ENCODE measurements around the gene ABCC10.
"Not testable (repeated sequence)": the region's sequence is repeated elsewhere in the genome, so short reads cannot be mapped to it uniquely, and the experiment has no call there.

ABCC10 gene

DNA sequence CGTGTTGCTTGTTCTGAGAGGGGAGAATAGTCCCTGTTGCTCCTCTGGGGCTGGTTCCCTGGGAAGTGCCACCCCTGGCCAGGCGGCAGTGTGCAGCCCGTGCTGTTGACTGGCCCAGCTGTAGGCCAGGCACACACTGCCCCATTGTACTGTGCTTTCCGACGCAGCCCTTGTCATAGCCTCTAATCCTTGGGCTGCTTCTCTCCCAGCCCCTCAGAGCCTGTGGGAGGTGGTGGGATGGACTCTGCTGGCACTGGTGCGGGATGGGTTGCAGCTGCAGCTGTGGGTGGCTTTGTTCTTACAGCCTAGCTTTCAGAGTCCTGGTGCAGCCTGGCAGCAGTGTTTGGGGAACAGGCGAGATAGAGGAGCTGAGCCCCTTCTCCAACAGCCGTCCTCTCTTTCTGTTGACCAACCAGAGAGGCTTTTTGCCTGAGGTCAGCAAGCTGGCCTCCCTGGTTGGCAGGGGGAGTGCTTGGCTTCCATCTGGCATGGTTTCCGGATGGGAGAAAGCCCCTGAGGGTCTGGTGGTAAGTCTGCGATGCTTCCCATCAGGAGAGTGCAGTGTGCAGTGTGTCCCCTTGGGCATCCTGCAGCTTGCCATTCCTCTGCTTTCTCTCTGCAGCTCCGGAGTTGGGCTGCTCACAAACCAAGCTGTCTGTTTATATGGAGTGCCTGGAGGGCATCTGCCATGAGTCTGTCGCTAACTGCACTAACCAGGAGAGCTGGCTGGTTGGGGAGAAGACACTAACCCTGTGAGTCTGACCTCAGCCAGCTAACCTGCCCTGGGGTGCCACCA is 62.1 kb downstream of the ABCC10 start:
- in situ Hi-C loops (cut with HindIII; ENCODE audit: low pct_unique_long_range_greater_than_20kb, low sequenced_read_pairs) = no loop called here
- DNase-seq (ENCODE audit: low read depth in 1 of 2, low spot score in 1 of 2) = no peak
- TF ChIP-seq JUND (IDR thresholded peaks at IDR 0.05; ENCODE audit: low read depth) = no peak

DNA sequence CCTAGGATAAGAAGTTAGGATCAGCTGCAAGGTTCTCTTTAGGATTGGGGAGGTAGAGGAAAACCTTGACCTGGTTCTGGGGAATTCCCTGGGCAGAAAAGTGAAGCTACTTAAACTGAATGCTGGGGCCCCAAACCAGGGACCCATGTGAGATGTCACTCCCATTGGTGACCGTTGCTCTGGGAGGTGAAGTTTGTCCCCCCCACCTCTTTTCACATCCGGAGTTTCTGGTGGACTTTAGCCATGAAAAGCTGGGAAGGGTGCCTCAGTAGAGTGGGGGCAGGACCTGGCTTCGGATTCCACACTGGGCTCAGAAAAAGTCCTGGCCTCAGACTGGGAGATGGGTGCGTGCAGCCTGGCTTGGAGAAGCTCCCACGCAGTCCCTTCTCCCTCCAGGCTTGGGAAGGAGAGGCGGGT is 63.2 kb downstream of the ABCC10 start:
- no peak for TF ChIP-seq JUND (IDR thresholded peaks at IDR 0.05; ENCODE audit: low read depth)
- in situ Hi-C loops (cut with HindIII; ENCODE audit: low pct_unique_long_range_greater_than_20kb, low sequenced_read_pairs) = no loop called here
- no peak for DNase-seq (ENCODE audit: low read depth in 1 of 2, low spot score in 1 of 2)

DNA sequence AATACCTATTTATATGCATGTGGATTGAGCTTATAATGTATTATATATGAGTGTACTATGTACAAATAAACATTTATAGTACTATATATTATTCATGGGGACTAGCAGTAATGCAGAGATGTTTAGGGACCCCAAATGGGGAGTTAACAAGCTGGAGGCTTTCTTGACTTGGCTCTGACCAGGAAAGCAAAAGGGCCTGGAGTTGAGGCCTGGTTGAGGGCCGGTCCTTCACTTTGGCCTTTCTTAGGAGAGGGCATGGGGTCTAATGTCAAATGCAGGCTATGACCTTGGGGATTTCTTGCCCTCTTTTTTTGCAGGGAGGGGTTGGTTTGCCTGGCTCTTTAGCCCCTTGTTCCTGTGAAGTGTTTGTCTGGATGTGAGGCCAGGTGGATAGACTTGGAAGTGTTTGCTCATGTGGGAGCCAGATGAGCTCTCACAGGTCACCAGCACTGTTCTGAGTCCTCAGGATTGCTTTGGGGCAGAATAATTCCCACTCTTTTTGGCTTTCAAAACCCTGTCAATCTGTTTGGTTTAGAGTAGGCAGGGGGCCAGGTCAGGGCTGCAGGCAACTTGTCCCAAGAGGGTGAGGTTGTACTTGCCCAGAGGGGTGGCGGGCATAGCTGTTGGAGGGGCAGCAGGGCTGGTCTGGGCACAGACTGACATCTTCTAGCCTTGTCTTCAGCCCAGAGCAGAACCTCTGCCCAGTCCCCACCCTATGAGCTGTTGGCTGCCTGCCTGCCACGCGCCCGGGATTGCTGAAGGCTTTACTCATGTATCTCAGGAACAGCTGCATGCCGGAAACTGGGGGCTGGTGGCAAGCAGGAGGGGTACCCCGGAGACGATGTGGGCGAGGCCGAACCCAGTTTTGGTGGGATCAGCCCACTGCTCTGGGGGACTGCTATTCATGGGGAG is 64.7 kb downstream of the ABCC10 start:
- DNase-seq (ENCODE audit: low read depth in 1 of 2, low spot score in 1 of 2) = no peak
- TF ChIP-seq JUND (IDR thresholded peaks at IDR 0.05; ENCODE audit: low read depth) = no peak
- in situ Hi-C loops (cut with HindIII; ENCODE audit: low pct_unique_long_range_greater_than_20kb, low sequenced_read_pairs) = no loop called here

DNA sequence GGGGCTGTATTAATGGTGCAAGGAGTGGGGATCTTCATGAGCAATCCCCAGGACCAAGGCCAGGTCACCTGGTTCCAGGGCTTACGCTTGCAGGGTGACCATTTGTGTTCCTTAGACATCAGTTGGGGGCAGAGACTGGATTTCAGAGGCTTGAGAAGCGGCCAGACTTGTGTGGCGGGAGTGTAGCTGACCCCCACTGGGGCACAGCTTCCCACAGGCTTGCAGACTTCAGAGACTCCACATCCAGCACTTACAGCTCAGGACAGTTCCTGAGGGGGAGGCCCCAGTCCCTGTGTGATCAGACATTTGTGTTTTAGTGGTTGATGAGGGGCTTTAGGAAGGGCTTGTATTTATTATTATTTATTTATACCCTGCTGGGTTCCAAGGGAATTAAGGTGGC is 65.3 kb downstream of the ABCC10 start:
- no peak for DNase-seq (ENCODE audit: low read depth in 1 of 2, low spot score in 1 of 2)
- in situ Hi-C loops (cut with HindIII; ENCODE audit: low pct_unique_long_range_greater_than_20kb, low sequenced_read_pairs) = no loop called here
- no peak for TF ChIP-seq JUND (IDR thresholded peaks at IDR 0.05; ENCODE audit: low read depth)

DNA sequence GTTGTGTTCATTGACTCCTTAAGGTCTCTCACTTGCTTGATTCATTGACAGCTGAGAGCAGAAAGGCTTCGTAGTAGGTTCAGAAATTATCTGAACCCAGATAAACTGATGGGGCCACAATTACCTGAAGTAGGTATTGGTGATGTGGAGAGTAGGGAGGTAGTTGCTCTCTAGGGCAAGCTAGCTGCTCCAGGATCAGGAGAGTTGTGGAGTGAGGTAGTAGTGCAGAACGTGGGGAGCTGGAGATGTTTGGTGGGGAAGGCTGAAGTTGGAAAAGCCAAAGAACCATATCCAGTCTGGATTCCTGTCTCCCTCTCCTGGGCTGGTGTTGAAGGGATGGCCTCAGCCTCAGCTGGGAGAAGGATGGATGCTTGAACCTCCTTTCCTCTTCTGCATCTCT is 65.9 kb downstream of the ABCC10 start:
- in situ Hi-C loops (cut with HindIII; ENCODE audit: low pct_unique_long_range_greater_than_20kb, low sequenced_read_pairs) = no loop called here
- TF ChIP-seq JUND (IDR thresholded peaks at IDR 0.05; ENCODE audit: low read depth) = no peak
- no peak for DNase-seq (ENCODE audit: low read depth in 1 of 2, low spot score in 1 of 2)

DNA sequence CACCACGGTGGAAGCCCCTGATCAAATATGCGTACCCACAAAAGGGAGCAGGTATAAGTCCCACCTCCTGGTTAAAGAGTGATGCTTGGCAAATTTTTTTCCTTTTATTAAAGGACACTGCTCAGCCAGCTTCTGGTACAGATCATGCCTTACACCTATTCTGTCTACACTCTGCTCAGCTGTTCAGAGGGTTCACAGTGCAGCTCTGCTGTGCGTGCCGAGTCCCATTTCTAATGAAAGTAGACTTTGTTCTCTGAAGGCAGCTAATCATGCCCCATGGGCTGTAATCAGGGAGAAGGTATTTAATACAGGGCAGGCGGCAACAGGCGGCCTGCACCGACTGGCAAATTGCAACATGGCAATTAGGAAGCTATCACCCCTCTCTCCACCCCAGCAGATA is 66.5 kb downstream of the ABCC10 start:
- DNase-seq (ENCODE audit: low read depth in 1 of 2, low spot score in 1 of 2) = no peak
- in situ Hi-C loops (cut with HindIII; ENCODE audit: low pct_unique_long_range_greater_than_20kb, low sequenced_read_pairs) = no loop called here
- TF ChIP-seq JUND (IDR thresholded peaks at IDR 0.05; ENCODE audit: low read depth) = no peak

DNA sequence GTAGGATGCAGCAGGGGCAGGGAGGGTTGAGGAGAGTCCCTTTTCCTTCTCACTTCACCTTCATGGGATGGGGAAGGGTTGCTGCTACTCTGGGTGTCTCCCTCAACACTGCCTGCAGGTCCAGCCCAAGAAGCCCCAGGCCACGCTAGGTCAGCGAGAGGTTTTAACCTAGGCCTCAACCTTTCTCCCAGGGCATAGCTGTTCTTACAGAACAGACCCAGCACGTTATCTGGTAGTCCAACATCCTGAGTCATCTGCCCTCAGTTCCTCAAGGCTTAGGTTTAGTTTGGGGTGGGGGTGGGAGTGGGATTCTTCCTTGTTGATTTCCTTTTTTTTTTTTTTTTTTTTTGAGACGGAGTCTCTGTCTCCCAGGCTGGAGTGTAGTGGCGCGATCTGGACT is 67.0 kb downstream of the ABCC10 start:
- in situ Hi-C loops (cut with HindIII; ENCODE audit: low pct_unique_long_range_greater_than_20kb, low sequenced_read_pairs) = no loop called here
- DNase-seq (ENCODE audit: low read depth in 1 of 2, low spot score in 1 of 2) = no peak
- no peak for TF ChIP-seq JUND (IDR thresholded peaks at IDR 0.05; ENCODE audit: low read depth)

DNA sequence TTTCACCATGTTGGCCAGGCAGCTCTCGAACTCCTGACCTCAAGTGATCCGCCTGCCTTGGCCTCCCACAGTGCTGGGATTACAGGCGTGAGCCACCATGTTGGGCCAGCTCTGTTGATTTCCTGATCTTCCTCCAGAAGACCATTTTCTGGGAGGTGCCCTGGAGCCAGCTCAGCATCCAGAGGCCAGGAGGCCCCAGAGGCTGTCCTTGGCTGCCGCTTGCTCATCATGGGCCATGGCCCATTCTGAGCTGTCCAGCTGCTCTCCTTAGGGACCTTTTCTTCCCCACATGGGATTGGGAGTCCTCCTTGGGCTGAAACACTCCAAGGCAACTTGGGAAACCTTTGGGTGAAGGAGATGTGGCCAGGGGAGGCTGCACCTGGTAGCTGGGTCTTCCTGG is 67.4 kb downstream of the ABCC10 start:
- TF ChIP-seq JUND (IDR thresholded peaks at IDR 0.05; ENCODE audit: low read depth) = no peak
- DNase-seq (ENCODE audit: low read depth in 1 of 2, low spot score in 1 of 2) = no peak
- in situ Hi-C loops (cut with HindIII; ENCODE audit: low pct_unique_long_range_greater_than_20kb, low sequenced_read_pairs) = no loop called here

DNA sequence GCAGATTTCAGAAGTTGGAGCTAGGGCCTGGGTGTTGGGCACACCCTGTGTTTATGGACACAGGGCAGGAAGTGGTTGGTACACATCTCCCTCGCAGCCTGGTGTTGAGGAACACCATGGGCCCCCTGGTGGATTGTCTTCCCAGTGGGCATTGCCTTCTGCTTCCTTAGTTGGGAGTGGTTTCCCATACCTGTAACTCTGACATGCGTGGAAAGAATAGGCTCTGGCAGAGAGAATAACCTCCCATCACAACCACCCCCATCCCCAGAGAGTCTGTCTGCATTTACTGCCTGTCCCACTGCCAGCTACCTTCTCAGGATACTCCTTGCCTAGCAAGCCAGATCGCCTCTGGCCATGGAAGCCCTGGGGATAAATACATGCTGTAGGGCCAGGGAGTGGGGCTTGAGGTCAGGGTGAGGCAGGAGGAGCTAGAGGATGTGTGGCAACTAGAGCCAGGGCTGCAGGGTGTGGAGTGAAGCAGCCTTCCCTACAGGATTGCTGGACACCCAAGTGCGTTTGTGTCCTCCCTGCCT is 68.1 kb downstream of the ABCC10 start:
- peak in 1 of 2 experiments; percentile 62 for DNase-seq (ENCODE audit: low read depth in 1 of 2, low spot score in 1 of 2)
- in situ Hi-C loops (cut with HindIII; ENCODE audit: low pct_unique_long_range_greater_than_20kb, low sequenced_read_pairs) = no loop called here
- TF ChIP-seq JUND (IDR thresholded peaks at IDR 0.05; ENCODE audit: low read depth) = no peak

DNA sequence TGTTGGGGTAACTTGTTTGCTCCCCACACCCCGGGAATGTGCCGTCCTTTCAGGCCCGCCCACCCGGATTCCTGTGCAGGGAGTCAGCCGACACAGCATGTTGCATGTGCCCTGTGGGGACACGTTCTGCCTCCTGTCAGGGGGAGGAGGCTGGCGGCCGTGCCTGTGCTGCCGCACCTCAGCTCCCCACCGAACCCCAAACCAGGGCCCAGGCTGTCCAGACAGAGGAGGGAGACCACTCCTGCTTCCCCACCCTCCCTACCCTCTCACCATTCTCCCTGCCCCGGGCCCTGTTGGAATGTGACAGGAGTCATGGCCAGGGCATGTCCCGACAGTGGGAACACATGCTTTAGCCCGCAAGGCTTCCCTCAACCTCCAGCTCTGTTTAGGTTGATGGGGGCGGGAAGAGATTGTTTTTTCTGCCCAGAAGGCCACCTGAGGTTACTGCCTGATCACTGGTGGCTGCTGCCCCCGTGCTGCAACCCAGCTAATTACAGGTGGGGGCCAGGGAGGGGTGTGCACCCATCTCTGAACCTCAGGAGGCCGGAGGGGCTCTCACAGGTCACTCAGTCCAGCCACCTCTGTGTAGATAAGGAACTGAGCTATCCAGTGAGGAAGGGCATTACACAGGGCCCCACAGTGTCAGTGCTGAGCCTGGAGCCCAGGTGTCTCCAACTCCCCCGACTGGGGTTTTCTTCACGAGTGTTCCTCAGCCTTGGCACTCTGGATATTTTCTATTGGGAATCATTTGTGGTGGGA is 69.2 kb downstream of the ABCC10 start:
- TF ChIP-seq JUND (IDR thresholded peaks at IDR 0.05; ENCODE audit: low read depth) = no peak
- in situ Hi-C loops (cut with HindIII; ENCODE audit: low pct_unique_long_range_greater_than_20kb, low sequenced_read_pairs) = no loop called here
- DNase-seq (ENCODE audit: low read depth in 1 of 2, low spot score in 1 of 2) = peak; percentile 60 to 77

DNA sequence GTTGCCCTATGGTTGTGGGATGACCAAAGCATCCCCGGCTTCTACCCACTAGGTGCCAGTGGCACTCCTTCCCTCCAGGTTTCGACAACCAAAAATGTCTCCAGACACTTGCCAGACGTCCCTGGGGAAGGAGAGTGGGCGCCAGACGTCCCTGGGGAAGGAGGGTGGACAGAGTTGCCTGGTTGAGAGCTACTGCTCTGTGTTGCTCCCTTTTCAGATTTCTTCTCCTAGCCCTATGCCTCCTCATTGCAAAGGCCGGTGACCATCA is 69.7 kb downstream of the ABCC10 start:
- TF ChIP-seq JUND (IDR thresholded peaks at IDR 0.05; ENCODE audit: low read depth) = no peak
- in situ Hi-C loops (cut with HindIII; ENCODE audit: low pct_unique_long_range_greater_than_20kb, low sequenced_read_pairs) = no loop called here
- no peak for DNase-seq (ENCODE audit: low read depth in 1 of 2, low spot score in 1 of 2)

DNA sequence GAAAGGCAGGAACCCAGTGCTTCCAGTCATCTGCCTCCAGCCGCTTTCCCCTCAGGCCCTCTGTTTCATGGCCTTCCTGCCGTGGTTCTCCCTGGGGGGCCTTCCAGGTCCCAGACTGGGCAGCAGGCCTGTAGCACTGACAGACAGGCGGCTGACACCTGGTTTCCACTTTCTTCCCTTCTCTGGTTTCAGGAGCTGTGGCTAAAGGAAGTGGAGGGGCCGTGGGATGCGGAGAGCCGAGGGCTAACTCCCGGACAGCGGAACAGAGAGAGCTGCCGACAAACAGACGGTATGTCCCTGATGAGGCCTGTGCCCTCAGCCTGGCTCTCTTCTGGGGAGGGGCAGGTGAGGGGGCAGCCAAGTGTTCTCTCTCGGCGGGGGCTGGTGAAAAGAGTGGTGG is 70.3 kb downstream of the ABCC10 start:
- DNase-seq (ENCODE audit: low read depth in 1 of 2, low spot score in 1 of 2) = no peak
- in situ Hi-C loops (cut with HindIII; ENCODE audit: low pct_unique_long_range_greater_than_20kb, low sequenced_read_pairs) = no loop called here
- no peak for TF ChIP-seq JUND (IDR thresholded peaks at IDR 0.05; ENCODE audit: low read depth)

DNA sequence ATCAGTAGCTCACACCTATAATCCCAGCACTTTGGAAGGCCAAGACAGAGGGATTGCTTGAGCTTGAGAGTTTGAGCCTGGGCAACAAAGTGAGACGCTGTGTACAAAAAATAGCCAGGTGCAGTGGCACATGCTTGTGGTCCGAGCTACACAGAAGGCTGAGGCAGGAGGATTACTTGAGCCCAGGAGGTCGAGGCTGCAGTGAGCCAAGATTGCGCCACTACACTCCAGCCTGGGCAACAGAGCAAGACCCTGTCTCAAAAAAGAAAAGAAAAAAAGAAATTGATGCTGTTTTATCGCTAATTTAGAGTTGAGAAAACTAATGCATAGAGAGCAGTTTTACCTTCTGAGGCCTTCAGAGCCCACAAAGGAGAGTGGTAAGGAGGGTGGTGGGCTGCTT is 71.0 kb downstream of the ABCC10 start:
- in situ Hi-C loops (cut with HindIII; ENCODE audit: low pct_unique_long_range_greater_than_20kb, low sequenced_read_pairs) = not testable (repeated sequence)

More for the DNA sequence above, 71.0 kb downstream of the ABCC10 start:
- not testable (repeated sequence) for DNase-seq (ENCODE audit: low read depth in 1 of 2, low spot score in 1 of 2)

Data from T47D (cell line).